GM13977 (cell line): Measurements from ENCODE around the gene FAM163A.
"Not testable (repeated sequence)": the region's sequence is repeated elsewhere in the genome, so short reads cannot be mapped to it uniquely, and the experiment has no call there.

Experiments
- DNase-seq: peaks from one replicate; pipeline ENCODE4 v3.0.0; 2012; ENCODE audit warnings: low spot score
- CTCF ChIP-seq: IDR thresholded peaks from 2 replicates; pipeline ENCODE4 v1.5.1; 2012; ENCODE audit warnings: mild to moderate bottlenecking, control low read depth; ENCODE audit not compliant: insufficient read depth; ENCODE audit errors: extremely low read depth, missing control alignments
- in situ Hi-C: fragments of 300-500 bp; cut with MboI; formaldehyde crosslinking; loops from one replicate; pipeline ENCODE4 v1.12.0; 2022; ENCODE audit warnings: low sequenced_read_pairs, low pct_unique_long_range_greater_than_20kb, mixed read lengths, inconsistent platforms; ENCODE audit not compliant: unreplicated experiment

The FAM163A gene

GRCh38 chr1:179840107-179840506 lies 97.0 kb downstream of the FAM163A start:
- in situ Hi-C loops, result no loop called here
- TF ChIP-seq CTCF, result no peak
- DNase-seq, result no peak

GRCh38 chr1:179848233-179848632 lies 105.1 kb downstream of the FAM163A start:
- in situ Hi-C loops, result no loop called here
- no peak for DNase-seq
- no peak for TF ChIP-seq CTCF

- DNase-seq, result no peak
- no peak for TF ChIP-seq CTCF
- in situ Hi-C loops, result loop anchor here (25.0 kb wide), 1 partner anchor 209 kb away; no protein-coding TSS in a partner anchor
Observed at GRCh38 chr1:179853102-179853501, 110.0 kb downstream of the FAM163A start.

- DNase-seq, result not testable (repeated sequence)
- in situ Hi-C loops, result loop anchor here (25.0 kb wide), 1 partner anchor 206 kb away; no protein-coding TSS in a partner anchor
Observed at GRCh38 chr1:179855831-179856230, 112.7 kb downstream of the FAM163A start.

GRCh38 chr1:179856296-179856695 lies 113.2 kb downstream of the FAM163A start:
- no peak for DNase-seq
- in situ Hi-C loops, result loop anchor here (25.0 kb wide), 1 partner anchor 206 kb away; no protein-coding TSS in a partner anchor
- no peak for TF ChIP-seq CTCF

GRCh38 chr1:179857009-179857408 lies 113.9 kb downstream of the FAM163A start:
- TF ChIP-seq CTCF, result no peak
- in situ Hi-C loops, result loop anchor here (25.0 kb wide), 1 partner anchor 205 kb away; no protein-coding TSS in a partner anchor
- no peak for DNase-seq

GRCh38 chr1:179860652-179861051 lies 117.6 kb downstream of the FAM163A start:
- in situ Hi-C loops, result loop anchor here (25.0 kb wide), 1 partner anchor 202 kb away; no protein-coding TSS in a partner anchor
- no peak for DNase-seq

More at GRCh38 chr1:179860652-179861051, 117.6 kb downstream of the FAM163A start:
- no peak for TF ChIP-seq CTCF
